Stimulated activated CD8-positive, alpha-beta memory T cell treated with anti-CD3 and anti-CD28 coated beads, Interleukin-12 subunit alpha, Interleukin-12 subunit beta, amount 100 ng/mL, for 24 hours (primary cell): ENCODE data around the gene NSRP1.
"Not testable (repeated sequence)": the region's sequence is repeated elsewhere in the genome, so short reads cannot be mapped to it uniquely, and the experiment has no call there.

Experiments used
- DNase-seq: peaks from one replicate; pipeline ENCODE4 v3.0.0-alpha.2; 2020; ENCODE audit errors: extremely low read depth

NSRP1 gene

GRCh38 chr17:30124273-30124796 lies 7.7 kb downstream of the NSRP1 start:
- no peak for DNase-seq

GRCh38 chr17:30130121-30130520 lies 13.5 kb downstream of the NSRP1 start:
- no peak for DNase-seq

GRCh38 chr17:30132615-30133014 lies 16.0 kb downstream of the NSRP1 start:
- no peak for DNase-seq

GRCh38 chr17:30133197-30133596 lies 16.6 kb downstream of the NSRP1 start:
- no peak for DNase-seq

- no peak for DNase-seq
Observed at GRCh38 chr17:30134551-30134950, 17.9 kb downstream of the NSRP1 start.

- DNase-seq, result no peak
Observed at GRCh38 chr17:30137158-30137557, 20.5 kb downstream of the NSRP1 start.

GRCh38 chr17:30147860-30148259 lies 31.2 kb downstream of the NSRP1 start:
- DNase-seq, result not testable (repeated sequence)

GRCh38 chr17:30148376-30148775 lies 31.8 kb downstream of the NSRP1 start:
- no peak for DNase-seq

GRCh38 chr17:30151471-30151870 lies 34.9 kb downstream of the NSRP1 start:
- DNase-seq, result no peak

GRCh38 chr17:30153463-30153862 lies 36.8 kb downstream of the NSRP1 start:
- DNase-seq, result no peak

- no peak for DNase-seq
Observed at GRCh38 chr17:30155389-30155788, 38.8 kb downstream of the NSRP1 start.

- DNase-seq, result no peak
Observed at GRCh38 chr17:30158896-30159625, 42.4 kb downstream of the NSRP1 start.

GRCh38 chr17:30160419-30161172 lies 44.0 kb downstream of the NSRP1 start:
- no peak for DNase-seq

GRCh38 chr17:30161601-30162000 lies 45.0 kb downstream of the NSRP1 start:
- no peak for DNase-seq

GRCh38 chr17:30164531-30164930 lies 47.9 kb downstream of the NSRP1 start:
- no peak for DNase-seq

- DNase-seq, result no peak
Observed at GRCh38 chr17:30165147-30165546, 48.5 kb downstream of the NSRP1 start.

GRCh38 chr17:30165960-30166359 lies 49.3 kb downstream of the NSRP1 start:
- DNase-seq, result no peak

GRCh38 chr17:30170415-30170987 lies 53.9 kb downstream of the NSRP1 start:
- DNase-seq, result no peak

- DNase-seq, result no peak
Observed at GRCh38 chr17:30172560-30172959, 55.9 kb downstream of the NSRP1 start.

- no peak for DNase-seq
Observed at GRCh38 chr17:30173649-30174048, 57.0 kb downstream of the NSRP1 start.

GRCh38 chr17:30174556-30174955 lies 57.9 kb downstream of the NSRP1 start:
- no peak for DNase-seq

GRCh38 chr17:30176855-30177254 lies 60.2 kb downstream of the NSRP1 start:
- no peak for DNase-seq

GRCh38 chr17:30186761-30187160 lies 70.1 kb downstream of the NSRP1 start:
- no peak for DNase-seq
